ENCODE results near the gene EXOSC5. TPM values are rescaled to one million over a fixed set of nuclear protein-coding genes. Genes with fewer than 3 reads are reported as not detected.

EXOSC5 gene
- total RNA-seq, 2 donors from 2014 or later, result 15.7 to 23.6 TPM

DNA sequence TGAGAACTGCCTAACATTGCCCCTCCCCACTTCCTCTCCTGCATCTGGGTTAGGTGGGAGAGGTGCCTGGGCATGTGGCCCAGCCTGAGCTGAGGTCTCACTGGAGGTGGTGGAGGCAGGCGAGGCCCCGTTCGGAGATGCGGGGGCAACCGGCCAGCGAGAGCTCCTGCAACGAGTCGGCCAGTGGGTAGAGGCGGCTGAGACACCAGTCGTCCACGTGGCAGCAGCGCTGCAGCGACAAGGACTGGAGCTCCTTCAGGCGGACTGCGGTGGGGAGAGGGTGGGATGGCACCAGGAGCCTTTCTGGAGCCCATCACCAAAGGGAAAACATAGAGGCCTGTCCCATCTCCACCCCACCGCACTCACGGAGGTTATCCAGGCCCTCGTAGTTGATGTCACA, 36.0 kb upstream of the EXOSC5 start:
- no peak overlapping the region for H3K27ac ChIP-seq (ENCODE audit: low read depth, low read length)
- no peak for DNase-seq
- TF ChIP-seq, protein P1, sequence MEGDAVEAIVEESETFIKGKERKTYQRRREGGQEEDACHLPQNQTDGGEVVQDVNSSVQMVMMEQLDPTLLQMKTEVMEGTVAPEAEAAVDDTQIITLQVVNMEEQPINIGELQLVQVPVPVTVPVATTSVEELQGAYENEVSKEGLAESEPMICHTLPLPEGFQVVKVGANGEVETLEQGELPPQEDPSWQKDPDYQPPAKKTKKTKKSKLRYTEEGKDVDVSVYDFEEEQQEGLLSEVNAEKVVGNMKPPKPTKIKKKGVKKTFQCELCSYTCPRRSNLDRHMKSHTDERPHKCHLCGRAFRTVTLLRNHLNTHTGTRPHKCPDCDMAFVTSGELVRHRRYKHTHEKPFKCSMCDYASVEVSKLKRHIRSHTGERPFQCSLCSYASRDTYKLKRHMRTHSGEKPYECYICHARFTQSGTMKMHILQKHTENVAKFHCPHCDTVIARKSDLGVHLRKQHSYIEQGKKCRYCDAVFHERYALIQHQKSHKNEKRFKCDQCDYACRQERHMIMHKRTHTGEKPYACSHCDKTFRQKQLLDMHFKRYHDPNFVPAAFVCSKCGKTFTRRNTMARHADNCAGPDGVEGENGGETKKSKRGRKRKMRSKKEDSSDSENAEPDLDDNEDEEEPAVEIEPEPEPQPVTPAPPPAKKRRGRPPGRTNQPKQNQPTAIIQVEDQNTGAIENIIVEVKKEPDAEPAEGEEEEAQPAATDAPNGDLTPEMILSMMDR (conservative IDR thresholded peaks at IDR 0.05), result no peak
- Mint-ChIP-seq H3K4me3 (no peak overlapping the region), H3K36me3 (ENCODE audit: low read depth) (peaks cover 36% of the 10 kb centered on the region), H3K4me1 (peaks cover 9% of the 10 kb centered on the region), H3K27ac (no peak overlapping the region), H3K9me3 (no peaks in the 10 kb centered on the region), H3K27me3 (ENCODE audit: insufficient read depth) (no peaks in the 10 kb centered on the region)
- peaks cover 4% of the 10 kb centered on the region for H3K4me1 ChIP-seq (ENCODE audit: control insufficient read depth, insufficient read depth, low read length)
- no peaks in the 10 kb centered on the region for H3K9me3 ChIP-seq (ENCODE audit: control insufficient read depth, low read length)
- no peak overlapping the region for H3K9ac ChIP-seq (ENCODE audit: extremely low read depth, low read length, poor library complexity, severe bottlenecking)
- WGBS, 2 experiments (ENCODE audit: insufficient coverage in 1 of 2, insufficient read length in 1 of 2), result 90 to 97% methylated on average over 11 to 18 of the region's 18 CpGs
- no peaks in the 10 kb centered on the region for H3K27me3 ChIP-seq (ENCODE audit: control insufficient read depth, insufficient read depth, low read length, poor library complexity, severe bottlenecking)
- no peak overlapping the region for H3K4me3 ChIP-seq (ENCODE audit: low read length)
- peaks cover 33% of the 10 kb centered on the region for H3K36me3 ChIP-seq (ENCODE audit: control insufficient read depth, insufficient read depth, low read length)

DNA sequence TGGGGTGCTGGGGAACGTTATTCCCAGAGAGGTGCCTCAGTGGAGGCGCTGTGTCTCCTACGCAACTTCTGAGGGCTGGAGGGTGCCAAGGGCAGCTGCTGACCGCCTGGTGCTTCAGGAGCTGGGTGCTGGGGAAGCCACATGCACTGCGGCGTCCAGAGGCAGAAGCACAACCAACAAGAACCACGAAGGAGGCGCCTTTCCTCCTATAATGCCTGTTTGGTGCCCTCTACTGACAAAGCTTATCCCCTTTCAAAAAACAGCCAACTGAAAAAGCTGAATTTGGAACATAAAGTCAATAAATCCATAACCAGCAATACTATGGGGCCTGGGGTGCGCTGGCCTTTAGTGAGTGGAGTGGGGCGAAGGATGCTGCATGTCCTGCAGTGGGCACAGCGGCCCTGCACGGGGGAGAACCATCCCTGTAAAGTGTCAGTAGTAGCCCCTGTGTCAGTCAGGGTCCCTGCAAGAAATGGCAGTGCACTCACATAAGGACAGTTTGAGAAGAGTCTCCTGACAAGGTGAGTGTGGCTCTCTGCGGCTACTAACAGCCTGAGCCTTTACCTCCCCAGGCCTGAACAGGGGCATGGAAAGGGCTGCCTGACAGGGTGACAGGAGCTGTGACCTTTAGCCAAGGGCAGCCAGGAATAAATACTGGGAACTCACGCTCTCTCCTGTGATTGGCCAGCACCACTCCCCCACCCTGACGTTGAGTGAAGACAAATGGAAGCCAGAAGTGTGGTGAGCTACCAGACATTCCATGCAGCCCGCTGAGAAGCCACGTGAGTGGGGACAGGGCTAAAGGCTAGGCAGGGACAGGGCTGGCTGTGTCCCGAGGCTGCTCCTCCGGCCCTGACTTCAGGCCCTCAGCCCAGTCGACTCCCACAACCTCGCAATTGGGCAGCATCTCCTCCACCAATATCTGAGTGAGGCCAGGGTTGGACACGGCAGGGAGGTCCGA, 34.5 kb upstream of the EXOSC5 start:
- no peaks in the 10 kb centered on the region for H3K27me3 Mint-ChIP-seq (ENCODE audit: insufficient read depth)
- H3K36me3 Mint-ChIP-seq (ENCODE audit: low read depth), result peaks cover 27% of the 10 kb centered on the region
- no peak overlapping the region for H3K4me3 Mint-ChIP-seq
- no peaks in the 10 kb centered on the region for H3K27me3 ChIP-seq (ENCODE audit: control insufficient read depth, insufficient read depth, low read length, poor library complexity, severe bottlenecking)
- DNase-seq, result peak; percentile 73
- no peak overlapping the region for H3K9ac ChIP-seq (ENCODE audit: extremely low read depth, low read length, poor library complexity, severe bottlenecking)
- no peaks in the 10 kb centered on the region for H3K9me3 Mint-ChIP-seq
- TF ChIP-seq, protein P1 (conservative IDR thresholded peaks at IDR 0.05), result peak; percentile 70
- H3K9me3 ChIP-seq (ENCODE audit: control insufficient read depth, low read length), result no peaks in the 10 kb centered on the region
- no peak overlapping the region for H3K27ac ChIP-seq (ENCODE audit: low read depth, low read length)
- H3K4me3 ChIP-seq (ENCODE audit: low read length), result no peak overlapping the region
- 88 to 91% methylated on average over 16 to 23 of the region's 23 CpGs for WGBS, 2 experiments (ENCODE audit: insufficient coverage in 1 of 2, insufficient read length in 1 of 2)
- H3K4me1 ChIP-seq (ENCODE audit: control insufficient read depth, insufficient read depth, low read length), result peaks cover 4% of the 10 kb centered on the region
- no peak overlapping the region for H3K27ac Mint-ChIP-seq
- H3K4me1 Mint-ChIP-seq, result peaks cover 16% of the 10 kb centered on the region
- H3K36me3 ChIP-seq (ENCODE audit: control insufficient read depth, insufficient read depth, low read length), result peaks cover 28% of the 10 kb centered on the region

DNA sequence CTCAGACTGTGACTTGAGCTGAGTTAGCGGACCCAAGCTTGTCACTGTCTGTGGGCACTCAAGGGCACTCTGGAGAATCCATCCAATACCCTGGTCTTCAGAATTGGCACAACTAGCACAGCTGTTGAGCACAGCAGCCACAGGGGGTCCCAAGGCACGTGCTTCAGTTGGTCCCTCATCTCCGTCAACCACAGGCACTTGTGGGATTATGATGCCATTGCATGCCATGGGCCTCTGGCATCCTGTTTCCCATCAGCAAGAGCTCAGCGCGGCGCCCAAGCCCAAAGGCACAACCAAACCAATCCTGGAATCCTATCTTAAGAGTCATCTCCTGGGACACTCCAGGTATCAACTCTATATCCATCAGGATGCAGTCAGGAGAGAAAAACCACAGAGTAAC, 33.8 kb upstream of the EXOSC5 start:
- DNase-seq, result no peak
- no peak overlapping the region for H3K4me3 ChIP-seq (ENCODE audit: low read length)
- no peaks in the 10 kb centered on the region for H3K9me3 Mint-ChIP-seq
- no peak overlapping the region for H3K9ac ChIP-seq (ENCODE audit: extremely low read depth, low read length, poor library complexity, severe bottlenecking)
- H3K36me3 ChIP-seq (ENCODE audit: control insufficient read depth, insufficient read depth, low read length), result peaks cover 28% of the 10 kb centered on the region
- no peaks in the 10 kb centered on the region for H3K27me3 Mint-ChIP-seq (ENCODE audit: insufficient read depth)
- H3K27ac ChIP-seq (ENCODE audit: low read depth, low read length), result no peak overlapping the region
- peaks cover 17% of the 10 kb centered on the region for H3K4me1 Mint-ChIP-seq
- no peak overlapping the region for H3K4me3 Mint-ChIP-seq
- 86 to 100% methylated on average over 3 to 6 of the region's 6 CpGs for WGBS, 2 experiments (ENCODE audit: insufficient coverage in 1 of 2, insufficient read length in 1 of 2)
- no peak overlapping the region for H3K27ac Mint-ChIP-seq
- H3K9me3 ChIP-seq (ENCODE audit: control insufficient read depth, low read length), result no peaks in the 10 kb centered on the region
- H3K36me3 Mint-ChIP-seq (ENCODE audit: low read depth), result peaks cover 28% of the 10 kb centered on the region
- no peaks in the 10 kb centered on the region for H3K27me3 ChIP-seq (ENCODE audit: control insufficient read depth, insufficient read depth, low read length, poor library complexity, severe bottlenecking)
- TF ChIP-seq, protein P1 (conservative IDR thresholded peaks at IDR 0.05), result no peak
- H3K4me1 ChIP-seq (ENCODE audit: control insufficient read depth, insufficient read depth, low read length), result peaks cover 4% of the 10 kb centered on the region
